A673 (cell line): Measurements from ENCODE around the gene ARSA. TPM values are rescaled to one million over a fixed set of nuclear protein-coding genes. Genes with fewer than 3 reads are reported as not detected.

Experiments used
- BruUV-seq: library from RNA; stranded (reverse); fragments of 400-500 nt; replicated peaks from 2 replicates; lab custom pipeline; 2021; lab: Mats Ljungman, UMichigan
- CTCF ChIA-PET: fragments of 300-600 bp; sonication (Branson Sonifier 250); formaldehyde crosslinking; loops from one replicate; lab custom pipeline; 2022; ENCODE audit warnings: antibody characterized with exemption; lab: Charles Lee
- POLR2A ChIA-PET: fragments of 300-600 bp; sonication (Branson Sonifier 250); formaldehyde crosslinking; loops from one replicate; lab custom pipeline; 2022; ENCODE audit warnings: antibody characterized with exemption; ENCODE audit not compliant: low non-redundant PET; lab: Charles Lee
- DNase-seq: peaks from one replicate; pipeline ENCODE4 v3.0.0-alpha.2; 2015; ENCODE audit warnings: low spot score
- H3K27ac ChIP-seq: fragments of 200-600 bp; sonication (generic); 2 replicates; pipeline ENCODE4 v1.5.1; 2016; ENCODE audit warnings: mixed run types, low read depth, mild to moderate bottlenecking, mixed read lengths, antibody characterized with exemption, low read length; ENCODE audit not compliant: poor library complexity, severe bottlenecking
- H3K27me3 ChIP-seq: fragments of 200-600 bp; sonication (generic); replicated peaks from 2 replicates; pipeline ENCODE4 v1.6.1; 2017; ENCODE audit warnings: mixed run types, low read depth, mild to moderate bottlenecking, mixed read lengths, antibody characterized with exemption, low read length; ENCODE audit not compliant: insufficient read depth, poor library complexity
- H3K36me3 ChIP-seq: fragments of 200-600 bp; sonication (generic); 2 replicates; pipeline ENCODE4 v1.6.1; 2016; ENCODE audit warnings: mixed run types, mild to moderate bottlenecking, mixed read lengths, antibody characterized with exemption, low read length; ENCODE audit not compliant: insufficient read depth, poor library complexity, severe bottlenecking
- H3K4me1 ChIP-seq: fragments of 200-600 bp; sonication (generic); 2 replicates; pipeline ENCODE4 v1.6.1; 2017; ENCODE audit warnings: mixed run types, mild to moderate bottlenecking, mixed read lengths, antibody characterized with exemption, low read length; ENCODE audit not compliant: insufficient read depth, poor library complexity, severe bottlenecking
- H3K4me3 ChIP-seq: fragments of 200-600 bp; sonication (generic); 2 replicates; pipeline ENCODE4 v1.5.1; 2016; ENCODE audit warnings: low read depth, mixed run types, mild to moderate bottlenecking, mixed read lengths, low read length; ENCODE audit not compliant: poor library complexity, severe bottlenecking
- H3K9me3 ChIP-seq: fragments of 200-600 bp; sonication (generic); 2 replicates; pipeline ENCODE4 v1.6.1; 2016; ENCODE audit warnings: mixed run types, low read depth, mild to moderate bottlenecking, mixed read lengths, antibody characterized with exemption, low read length; ENCODE audit not compliant: poor library complexity, severe bottlenecking
- EZH2 ChIP-seq: fragments of 200-600 bp; sonication (generic); IDR thresholded peaks from 2 replicates; pipeline ENCODE4 v1.6.1; 2017; ENCODE audit warnings: borderline replicate concordance, low read depth, mild to moderate bottlenecking, mixed read lengths, antibody characterized with exemption, low read length; ENCODE audit not compliant: poor library complexity, severe bottlenecking
- intact Hi-C: fragments of 100-400 bp; cut with micrococcal nuclease; formaldehyde crosslinking; loops from one replicate; pipeline ENCODE4 v1.10.0; 2022; ENCODE audit not compliant: unreplicated experiment
- total RNA-seq: library from RNA; stranded (reverse); gene quantifications from 2 replicates; pipeline ENCODE4 v1.2.3, GENCODE V29; 2021
- TF ChIP-seq, protein P1 (sequence below): fragments of 300-800, 200-600 bp; sonication (generic); conservative IDR thresholded peaks from 2 replicates; pipeline ENCODE4 v1.5.1; 2017; ENCODE audit warnings: low read depth, mild to moderate bottlenecking, antibody characterized with exemption, low read length, moderate library complexity, mixed read lengths

The ARSA gene
- total RNA-seq, 1 experiment from 2014 or later = 15.6 TPM

- no peak for TF ChIP-seq EZH2
- TF ChIP-seq, protein P1, sequence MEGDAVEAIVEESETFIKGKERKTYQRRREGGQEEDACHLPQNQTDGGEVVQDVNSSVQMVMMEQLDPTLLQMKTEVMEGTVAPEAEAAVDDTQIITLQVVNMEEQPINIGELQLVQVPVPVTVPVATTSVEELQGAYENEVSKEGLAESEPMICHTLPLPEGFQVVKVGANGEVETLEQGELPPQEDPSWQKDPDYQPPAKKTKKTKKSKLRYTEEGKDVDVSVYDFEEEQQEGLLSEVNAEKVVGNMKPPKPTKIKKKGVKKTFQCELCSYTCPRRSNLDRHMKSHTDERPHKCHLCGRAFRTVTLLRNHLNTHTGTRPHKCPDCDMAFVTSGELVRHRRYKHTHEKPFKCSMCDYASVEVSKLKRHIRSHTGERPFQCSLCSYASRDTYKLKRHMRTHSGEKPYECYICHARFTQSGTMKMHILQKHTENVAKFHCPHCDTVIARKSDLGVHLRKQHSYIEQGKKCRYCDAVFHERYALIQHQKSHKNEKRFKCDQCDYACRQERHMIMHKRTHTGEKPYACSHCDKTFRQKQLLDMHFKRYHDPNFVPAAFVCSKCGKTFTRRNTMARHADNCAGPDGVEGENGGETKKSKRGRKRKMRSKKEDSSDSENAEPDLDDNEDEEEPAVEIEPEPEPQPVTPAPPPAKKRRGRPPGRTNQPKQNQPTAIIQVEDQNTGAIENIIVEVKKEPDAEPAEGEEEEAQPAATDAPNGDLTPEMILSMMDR = no peak
- BruUV-seq = no TSS peak
- H3K27me3 ChIP-seq = no peaks in the 10 kb centered on the region
- CTCF ChIA-PET = no interaction called here
- no peaks in the 10 kb centered on the region for H3K9me3 ChIP-seq
- no peak overlapping the region for H3K27ac ChIP-seq
- no peaks in the 10 kb centered on the region for H3K36me3 ChIP-seq
- H3K4me3 ChIP-seq = no peak overlapping the region
- intact Hi-C loops = no loop called here
- DNase-seq = no peak
- POLR2A ChIA-PET = no interaction called here
- no peaks in the 10 kb centered on the region for H3K4me1 ChIP-seq
Measured at GRCh38 chr22:50635591-50635990, 7.6 kb upstream of the ARSA start.

GRCh38 chr22:50633771-50634170, 5.8 kb upstream of the ARSA start:
- POLR2A ChIA-PET = no interaction called here
- CTCF ChIA-PET = no interaction called here
- Histone ChIP-seq H3K36me3 (no peaks in the 10 kb centered on the region), H3K27ac (no peak overlapping the region), H3K27me3 (no peaks in the 10 kb centered on the region), H3K4me1 (no peaks in the 10 kb centered on the region), H3K4me3 (no peak overlapping the region), H3K9me3 (no peaks in the 10 kb centered on the region)
- no TSS peak for BruUV-seq
- intact Hi-C loops = no loop called here
- no peak for DNase-seq
- TF ChIP-seq EZH2 = no peak
- TF ChIP-seq, protein P1 = no peak

GRCh38 chr22:50633086-50633485, 5.1 kb upstream of the ARSA start:
- Histone ChIP-seq H3K9me3 (no peaks in the 10 kb centered on the region), H3K4me3 (no peak overlapping the region), H3K4me1 (no peaks in the 10 kb centered on the region), H3K27me3 (no peaks in the 10 kb centered on the region), H3K36me3 (no peaks in the 10 kb centered on the region), H3K27ac (no peak overlapping the region)
- ChIA-PET POLR2A (no interaction called here), CTCF (no interaction called here)
- BruUV-seq = no TSS peak
- no peak for TF ChIP-seq EZH2
- TF ChIP-seq, protein P1 = no peak
- no peak for DNase-seq
- intact Hi-C loops = no loop called here
